Fibroblast of lung (primary cell): ENCODE data around the gene ITIH3. TPM values are rescaled to one million over a fixed set of nuclear protein-coding genes. Genes with fewer than 3 reads are reported as not detected.

ENCODE experiments used
- DNase-seq, 2 donors: peaks; one replicate each; pipeline versions ENCODE4 v3.0.0 to v3.0.0-alpha.2; 2010; ENCODE audit warnings: low read depth in 2 of 2
- H2AFZ ChIP-seq: 2 replicates; pipeline ENCODE4 v1.5.1; 2012; ENCODE audit warnings: low read length, control low read depth, inconsistent platforms
- H3K27ac ChIP-seq: 2 replicates; pipeline ENCODE4 v1.5.1; 2011; ENCODE audit warnings: low read length, control low read depth; ENCODE audit not compliant: insufficient read depth
- H3K27me3 ChIP-seq: 2 replicates; pipeline ENCODE4 v1.5.1; 2011; ENCODE audit warnings: mild to moderate bottlenecking, low read length; ENCODE audit not compliant: control insufficient read depth, insufficient read depth
- H3K36me3 ChIP-seq: 2 replicates; pipeline ENCODE4 v1.5.1; 2011; ENCODE audit warnings: low read length; ENCODE audit not compliant: control insufficient read depth, insufficient read depth
- H3K4me1 ChIP-seq: 2 replicates; pipeline ENCODE4 v1.5.1; 2011; ENCODE audit warnings: low read length; ENCODE audit not compliant: control insufficient read depth, insufficient read depth; ENCODE audit errors: extremely low read depth
- H3K4me2 ChIP-seq: 2 replicates; pipeline ENCODE4 v1.5.1; 2011; ENCODE audit warnings: low read length, control low read depth; ENCODE audit not compliant: insufficient read depth; ENCODE audit errors: extremely low read depth
- H3K4me3 ChIP-seq, 4 experiments: fragments of 200-600 bp in 1 of 4; sonication (generic) in 1 of 4; replicated peaks in 1 of 4; 2 replicates each; pipeline ENCODE4 v1.5.1; 2011 to 2016; ENCODE audit warnings: low read length in 4 of 4, low read depth in 3 of 4, mild to moderate bottlenecking in 3 of 4, control low read depth in 2 of 4, inconsistent platforms in 1 of 4, mixed read lengths in 1 of 4; ENCODE audit not compliant: insufficient read depth in 1 of 4; ENCODE audit errors: control extremely low read depth in 1 of 4
- H3K79me2 ChIP-seq: 2 replicates; pipeline ENCODE4 v1.5.1; 2012; ENCODE audit warnings: mild to moderate bottlenecking, low read length, inconsistent platforms; ENCODE audit not compliant: control insufficient read depth, insufficient read depth
- H3K9ac ChIP-seq: 2 replicates; pipeline ENCODE4 v1.5.1; 2011; ENCODE audit warnings: mild to moderate bottlenecking, low read length, control low read depth; ENCODE audit not compliant: insufficient read depth
- H3K9me3 ChIP-seq: 2 replicates; pipeline ENCODE4 v1.5.1; 2012; ENCODE audit warnings: low read depth, low read length; ENCODE audit not compliant: control insufficient read depth, insufficient read depth
- H4K20me1 ChIP-seq: 2 replicates; pipeline ENCODE4 v1.5.1; 2011; ENCODE audit warnings: low read length; ENCODE audit not compliant: control insufficient read depth, insufficient read depth; ENCODE audit errors: extremely low read depth
- EZH2 ChIP-seq: IDR thresholded peaks from 2 replicates; pipeline ENCODE4 v1.5.1; 2012; ENCODE audit warnings: low read length, control low read depth, mild to moderate bottlenecking; ENCODE audit errors: missing control alignments
- polyA plus RNA-seq, 2 donors: library from polyadenylated mRNA; depleted of rRNA in 1 of 2; stranded (reverse) in 1 of 2; unstranded in 1 of 2; fragments of >200 nt; gene quantifications; 2 replicates each; pipeline ENCODE4 v1.2.1, GENCODE V29; 2011 to 2012; ENCODE audit warnings: missing spikeins in 1 of 2
- total RNA-seq: library from RNA; depleted of rRNA; stranded (reverse); fragments of >200 nt; gene quantifications from 2 replicates; pipeline ENCODE4 v1.2.1, GENCODE V29; 2014
- TF ChIP-seq, protein P1 (sequence below), 2 donors: IDR thresholded peaks in 1 of 2; conservative IDR thresholded peaks in 1 of 2; 1 replicate in 1 of 2; 2 replicates in 1 of 2; pipeline ENCODE4 v1.5.1; 2011 to 2012; ENCODE audit warnings: low read length in 2 of 2, control low read depth in 1 of 2, inconsistent platforms in 1 of 2, low read depth in 1 of 2, mild to moderate bottlenecking in 1 of 2

Gene ITIH3
- total and polyA plus RNA-seq, 2 donors (not counting 1 experiment from before 2014, with no cell fraction given): 0.17 to 1.5 TPM

DNA sequence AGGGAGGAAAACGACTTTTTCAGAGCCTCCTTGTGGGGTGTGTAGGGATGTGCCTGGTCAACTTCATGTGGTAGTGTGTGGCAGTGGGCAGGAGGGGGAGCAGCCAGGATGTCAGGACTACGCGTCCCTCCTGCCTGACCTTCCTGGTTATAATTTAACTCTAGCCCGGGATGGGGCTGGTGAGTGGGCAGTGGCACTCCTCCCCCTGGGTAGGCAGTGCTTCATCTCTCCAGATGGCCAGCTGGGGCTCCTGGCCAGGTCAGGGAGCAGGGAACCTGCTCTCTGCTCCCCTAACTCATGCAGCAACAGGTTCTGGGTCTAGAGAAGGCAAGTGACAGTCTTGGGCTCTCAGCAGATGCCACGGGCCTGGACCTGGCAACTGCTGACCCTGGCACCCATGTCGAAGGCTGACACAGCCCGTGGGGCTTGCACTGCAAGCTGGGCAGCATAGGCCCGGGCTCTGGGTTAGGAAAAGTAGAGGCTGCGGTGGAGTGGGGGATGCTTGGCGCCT is 33.3 kb downstream of the ITIH3 start:
- Histone ChIP-seq H3K9me3 (no peaks in the 10 kb centered on the region), H4K20me1 (no peaks in the 10 kb centered on the region), H3K4me2 (no peak overlapping the region), H3K9ac (no peak overlapping the region), H2AFZ (no peak overlapping the region), H3K27me3 (no peaks in the 10 kb centered on the region), H3K4me3 (no peak overlapping the region), H3K36me3 (no peaks in the 10 kb centered on the region), H3K27ac (no peak overlapping the region), H3K4me1 (peaks cover 11% of the 10 kb centered on the region), H3K79me2 (no peaks in the 10 kb centered on the region)
- TF ChIP-seq, protein P1, sequence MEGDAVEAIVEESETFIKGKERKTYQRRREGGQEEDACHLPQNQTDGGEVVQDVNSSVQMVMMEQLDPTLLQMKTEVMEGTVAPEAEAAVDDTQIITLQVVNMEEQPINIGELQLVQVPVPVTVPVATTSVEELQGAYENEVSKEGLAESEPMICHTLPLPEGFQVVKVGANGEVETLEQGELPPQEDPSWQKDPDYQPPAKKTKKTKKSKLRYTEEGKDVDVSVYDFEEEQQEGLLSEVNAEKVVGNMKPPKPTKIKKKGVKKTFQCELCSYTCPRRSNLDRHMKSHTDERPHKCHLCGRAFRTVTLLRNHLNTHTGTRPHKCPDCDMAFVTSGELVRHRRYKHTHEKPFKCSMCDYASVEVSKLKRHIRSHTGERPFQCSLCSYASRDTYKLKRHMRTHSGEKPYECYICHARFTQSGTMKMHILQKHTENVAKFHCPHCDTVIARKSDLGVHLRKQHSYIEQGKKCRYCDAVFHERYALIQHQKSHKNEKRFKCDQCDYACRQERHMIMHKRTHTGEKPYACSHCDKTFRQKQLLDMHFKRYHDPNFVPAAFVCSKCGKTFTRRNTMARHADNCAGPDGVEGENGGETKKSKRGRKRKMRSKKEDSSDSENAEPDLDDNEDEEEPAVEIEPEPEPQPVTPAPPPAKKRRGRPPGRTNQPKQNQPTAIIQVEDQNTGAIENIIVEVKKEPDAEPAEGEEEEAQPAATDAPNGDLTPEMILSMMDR (conservative IDR thresholded peaks at IDR 0.05 in 1 of 2, IDR thresholded peaks at IDR 0.05 in 1 of 2; ENCODE audit: low read depth in 1 of 2, low read length in 2 of 2): no peak
- no peak for TF ChIP-seq EZH2
- DNase-seq: no peak

DNA sequence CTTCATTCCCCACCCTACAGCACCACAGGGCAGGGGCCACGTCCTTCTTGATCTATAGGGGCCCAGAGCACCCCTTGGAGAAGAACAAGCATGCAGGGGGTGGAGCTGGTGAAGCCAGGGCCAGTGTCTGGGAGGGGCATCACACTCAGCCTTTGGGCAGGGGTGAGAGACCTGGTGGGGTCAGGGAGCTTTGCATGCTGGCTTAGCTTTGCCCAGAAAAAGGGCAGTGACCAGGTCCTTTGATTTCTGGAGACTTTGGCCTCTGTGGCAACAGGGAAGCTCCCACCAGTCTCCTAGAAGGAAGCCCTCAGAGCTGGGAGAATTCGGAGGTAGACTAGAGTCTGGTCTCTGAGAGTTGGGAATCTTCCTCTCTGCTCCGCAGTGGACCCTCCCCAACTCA is 34.9 kb downstream of the ITIH3 start:
- Histone ChIP-seq H4K20me1 (no peaks in the 10 kb centered on the region), H3K4me3 (no peak overlapping the region), H2AFZ (no peak overlapping the region), H3K27me3 (no peaks in the 10 kb centered on the region), H3K4me1 (peaks cover 11% of the 10 kb centered on the region), H3K36me3 (no peaks in the 10 kb centered on the region), H3K4me2 (no peak overlapping the region), H3K9ac (no peak overlapping the region), H3K79me2 (no peaks in the 10 kb centered on the region), H3K9me3 (no peaks in the 10 kb centered on the region), H3K27ac (no peak overlapping the region)
- DNase-seq: no peak
- TF ChIP-seq EZH2: no peak
- TF ChIP-seq, protein P1 (conservative IDR thresholded peaks at IDR 0.05 in 1 of 2, IDR thresholded peaks at IDR 0.05 in 1 of 2; ENCODE audit: low read depth in 1 of 2, low read length in 2 of 2): no peak

DNA sequence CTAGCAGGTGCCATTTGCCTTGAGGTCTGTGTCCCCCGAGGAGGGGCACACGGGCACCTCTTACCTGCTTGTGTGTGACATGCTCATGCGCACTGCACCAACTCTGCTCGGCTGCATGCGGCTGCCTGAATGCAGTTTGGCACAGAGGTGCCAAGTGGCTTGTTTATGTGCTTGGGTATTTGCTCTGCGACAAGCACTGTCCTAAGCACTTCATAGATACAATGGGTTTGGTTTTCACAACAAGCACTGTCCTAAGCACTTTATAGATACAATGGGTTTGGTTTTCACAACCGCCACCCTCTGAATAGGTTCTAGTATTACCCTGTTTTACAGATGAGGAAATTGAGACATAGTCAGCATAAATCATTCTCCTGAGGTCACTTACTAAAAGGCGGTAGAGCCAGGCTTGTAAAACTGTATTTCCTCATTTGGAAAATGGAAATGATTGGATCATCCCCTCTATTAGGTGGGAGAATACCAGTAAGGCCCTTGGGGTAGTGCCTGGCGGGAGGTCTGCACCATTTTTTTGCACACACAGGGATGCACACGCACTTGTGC is 35.4 kb downstream of the ITIH3 start:
- H3K4me2 ChIP-seq: no peak overlapping the region
- H3K4me1 ChIP-seq: peaks cover 14% of the 10 kb centered on the region
- no peak overlapping the region for H3K4me3 ChIP-seq
- H3K79me2 ChIP-seq: no peaks in the 10 kb centered on the region
- H3K9me3 ChIP-seq: no peaks in the 10 kb centered on the region
- no peaks in the 10 kb centered on the region for H4K20me1 ChIP-seq
- no peaks in the 10 kb centered on the region for H3K27me3 ChIP-seq
- DNase-seq: no peak
- TF ChIP-seq EZH2: no peak
- TF ChIP-seq, protein P1 (conservative IDR thresholded peaks at IDR 0.05 in 1 of 2, IDR thresholded peaks at IDR 0.05 in 1 of 2; ENCODE audit: low read depth in 1 of 2, low read length in 2 of 2): no peak
- no peak overlapping the region for H2AFZ ChIP-seq
- no peaks in the 10 kb centered on the region for H3K36me3 ChIP-seq
- H3K9ac ChIP-seq: no peak overlapping the region
- no peak overlapping the region for H3K27ac ChIP-seq
